ENCODE measurements around the gene MYO3B.

DNA sequence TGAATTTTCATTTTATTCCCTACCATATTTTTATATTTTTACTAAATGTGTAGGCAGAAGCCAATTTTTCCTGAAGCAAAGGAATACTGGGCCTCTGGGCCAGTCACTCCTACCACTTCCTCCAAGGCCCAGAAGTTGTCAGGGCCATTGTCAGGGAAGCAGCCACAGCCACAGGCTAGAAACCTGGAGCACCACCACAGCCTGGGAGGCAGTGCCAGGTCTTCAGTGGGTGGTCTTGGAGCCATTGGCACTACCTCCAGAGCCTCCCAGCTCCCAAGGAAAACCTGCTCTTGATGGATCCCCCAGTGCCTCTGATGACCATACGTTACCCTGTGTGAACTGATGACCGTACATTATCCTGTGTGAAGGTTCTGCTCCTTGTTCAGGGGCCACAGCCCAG lies 401.6 kb downstream of the MYO3B start:
- TF ChIP-seq, protein P1, sequence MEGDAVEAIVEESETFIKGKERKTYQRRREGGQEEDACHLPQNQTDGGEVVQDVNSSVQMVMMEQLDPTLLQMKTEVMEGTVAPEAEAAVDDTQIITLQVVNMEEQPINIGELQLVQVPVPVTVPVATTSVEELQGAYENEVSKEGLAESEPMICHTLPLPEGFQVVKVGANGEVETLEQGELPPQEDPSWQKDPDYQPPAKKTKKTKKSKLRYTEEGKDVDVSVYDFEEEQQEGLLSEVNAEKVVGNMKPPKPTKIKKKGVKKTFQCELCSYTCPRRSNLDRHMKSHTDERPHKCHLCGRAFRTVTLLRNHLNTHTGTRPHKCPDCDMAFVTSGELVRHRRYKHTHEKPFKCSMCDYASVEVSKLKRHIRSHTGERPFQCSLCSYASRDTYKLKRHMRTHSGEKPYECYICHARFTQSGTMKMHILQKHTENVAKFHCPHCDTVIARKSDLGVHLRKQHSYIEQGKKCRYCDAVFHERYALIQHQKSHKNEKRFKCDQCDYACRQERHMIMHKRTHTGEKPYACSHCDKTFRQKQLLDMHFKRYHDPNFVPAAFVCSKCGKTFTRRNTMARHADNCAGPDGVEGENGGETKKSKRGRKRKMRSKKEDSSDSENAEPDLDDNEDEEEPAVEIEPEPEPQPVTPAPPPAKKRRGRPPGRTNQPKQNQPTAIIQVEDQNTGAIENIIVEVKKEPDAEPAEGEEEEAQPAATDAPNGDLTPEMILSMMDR (IDR thresholded peaks at IDR 0.05), result no peak
- no peak for TF ChIP-seq POLR2A (IDR thresholded peaks at IDR 0.05)
- TF ChIP-seq POLR2AphosphoS5 (IDR thresholded peaks at IDR 0.05), result no peak
- no peak for TF ChIP-seq EP300 (IDR thresholded peaks at IDR 0.05)
